GM18909 (cell line): ENCODE results near the gene ST8SIA1.

ENCODE experiments used
- ATAC-seq: cut with Tn5 transposase; IDR thresholded peaks from one replicate; pipeline ENCODE4 v1.9.1; 2021; ENCODE audit warnings: mild to moderate bottlenecking; ENCODE audit not compliant: unreplicated experiment, poor library complexity

The ST8SIA1 gene

GRCh38 chr12:22333186-22333712 is 1.3 kb downstream of the ST8SIA1 start:
- no peak for ATAC-seq

- no peak for ATAC-seq
Observed at GRCh38 chr12:22332202-22332601, 2.3 kb downstream of the ST8SIA1 start.

GRCh38 chr12:22329621-22330020 is 4.9 kb downstream of the ST8SIA1 start:
- no peak for ATAC-seq

- no peak for ATAC-seq
Observed at GRCh38 chr12:22325218-22325617, 9.3 kb downstream of the ST8SIA1 start.

GRCh38 chr12:22322091-22322490 is 12.4 kb downstream of the ST8SIA1 start:
- ATAC-seq: no peak

GRCh38 chr12:22321638-22322037 is 12.9 kb downstream of the ST8SIA1 start:
- no peak for ATAC-seq

GRCh38 chr12:22321018-22321605 is 13.4 kb downstream of the ST8SIA1 start:
- no peak for ATAC-seq

GRCh38 chr12:22318108-22318737 is 16.3 kb downstream of the ST8SIA1 start:
- no peak for ATAC-seq

GRCh38 chr12:22313963-22314330 is 20.6 kb downstream of the ST8SIA1 start:
- ATAC-seq: no peak

- no peak for ATAC-seq
Observed at GRCh38 chr12:22313286-22313962, 21.1 kb downstream of the ST8SIA1 start.

- no peak for ATAC-seq
Observed at GRCh38 chr12:22312336-22312735, 22.2 kb downstream of the ST8SIA1 start.

- ATAC-seq: no peak
Observed at GRCh38 chr12:22310709-22311108, 23.8 kb downstream of the ST8SIA1 start.

GRCh38 chr12:22310275-22310674 is 24.2 kb downstream of the ST8SIA1 start:
- no peak for ATAC-seq

GRCh38 chr12:22307811-22308210 is 26.7 kb downstream of the ST8SIA1 start:
- ATAC-seq: no peak

- no peak for ATAC-seq
Observed at GRCh38 chr12:22306311-22306710, 28.2 kb downstream of the ST8SIA1 start.

- ATAC-seq: no peak
Observed at GRCh38 chr12:22304341-22304740, 30.2 kb downstream of the ST8SIA1 start.

GRCh38 chr12:22299294-22299912 is 35.1 kb downstream of the ST8SIA1 start:
- no peak for ATAC-seq

- ATAC-seq: no peak
Observed at GRCh38 chr12:22289250-22289649, 45.3 kb downstream of the ST8SIA1 start.

- no peak for ATAC-seq
Observed at GRCh38 chr12:22287776-22288621, 46.5 kb downstream of the ST8SIA1 start.

GRCh38 chr12:22287101-22287500 is 47.4 kb downstream of the ST8SIA1 start:
- ATAC-seq: no peak
